GM03348 (cell line): ENCODE measurements around the gene MRPL54.

ENCODE experiments used
- DNase-seq: peaks from one replicate; pipeline ENCODE4 v3.0.0; 2012; ENCODE audit warnings: low spot score

The MRPL54 gene

DNA sequence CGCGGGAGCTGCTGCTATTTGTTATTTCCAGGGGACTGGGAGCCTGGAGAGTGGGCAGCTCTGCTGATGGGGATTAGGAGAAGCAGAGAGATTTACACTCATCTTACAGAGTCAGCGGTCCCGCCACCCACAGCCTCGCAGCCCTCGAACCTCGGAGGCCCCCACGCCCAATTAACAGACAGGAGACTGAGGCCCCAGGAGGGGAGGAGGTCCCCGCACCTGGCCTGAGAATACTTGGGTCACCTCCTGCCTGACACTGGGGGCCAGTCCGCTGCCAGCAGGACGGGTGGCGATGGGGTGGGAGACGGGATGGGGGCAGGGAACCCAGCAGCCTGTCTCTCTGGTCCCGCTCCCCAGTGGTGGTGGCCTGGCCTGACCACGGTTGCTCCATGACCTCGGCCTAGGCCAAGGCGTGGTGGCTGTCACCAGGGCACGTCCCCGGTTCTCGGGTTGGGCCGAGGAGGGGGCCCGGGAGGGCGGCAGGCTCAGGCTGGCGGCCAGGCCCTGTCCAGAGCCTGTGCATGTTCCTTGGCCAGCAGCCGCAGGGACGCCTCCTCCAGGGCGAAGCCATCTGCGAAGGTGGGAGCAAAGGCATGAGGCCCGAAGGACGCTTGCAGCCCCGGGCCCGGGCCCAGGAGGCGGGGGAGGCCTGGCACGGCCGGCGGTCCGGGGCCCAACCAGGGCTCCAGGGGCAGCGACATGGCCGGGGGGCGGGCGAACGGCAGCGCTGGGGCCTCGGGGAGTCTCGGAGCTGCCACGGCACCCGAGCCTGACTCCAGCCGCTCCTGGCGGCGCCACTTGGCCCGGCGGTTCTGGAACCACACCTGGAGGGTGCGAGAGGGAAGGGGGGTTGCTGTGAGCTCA, 7.9 kb downstream of the MRPL54 start:
- DNase-seq, result no peak

DNA sequence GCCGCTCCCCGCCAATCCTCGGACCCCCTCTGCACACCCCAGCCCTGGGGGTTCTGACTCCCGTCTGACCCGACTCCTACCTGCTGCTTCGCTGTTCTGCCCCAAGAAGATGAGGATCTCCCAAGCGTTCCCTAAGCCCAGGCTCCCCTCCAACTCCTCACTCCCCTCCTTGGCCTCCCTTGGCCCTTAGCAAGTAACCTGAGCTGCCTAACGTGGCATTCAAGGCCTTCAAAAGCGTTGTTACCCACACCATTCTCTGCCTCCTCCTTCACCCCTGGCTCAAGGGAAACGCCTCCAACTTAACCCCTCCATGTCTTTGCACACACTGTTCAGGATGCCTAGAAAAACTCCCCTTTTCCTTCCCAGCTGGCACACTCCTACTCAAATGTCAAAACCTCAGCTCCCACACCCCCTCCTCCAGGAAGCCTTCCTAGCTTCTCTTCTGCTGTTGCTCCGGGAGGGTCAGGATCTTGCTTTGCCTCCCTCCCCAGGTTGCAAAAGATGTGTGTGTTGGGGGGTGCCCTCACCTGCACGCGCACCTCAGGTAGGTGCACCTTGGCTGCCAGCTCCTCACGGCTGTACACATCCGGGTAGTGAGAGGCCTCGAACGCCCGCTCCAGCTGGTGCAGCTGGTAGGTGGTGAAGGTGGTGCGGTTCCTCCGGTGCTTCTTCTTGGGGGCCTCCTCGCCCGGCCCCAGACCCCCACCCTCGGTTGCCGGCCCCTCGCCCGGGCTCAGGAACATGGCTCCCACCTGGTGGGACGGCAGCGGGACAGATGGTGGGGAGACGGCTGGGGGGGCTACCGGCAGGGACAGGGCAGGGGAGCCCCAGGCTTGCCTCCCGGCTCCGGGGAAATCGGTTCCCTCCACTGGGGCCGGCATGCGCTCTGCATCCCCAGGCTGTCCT, 8.8 kb downstream of the MRPL54 start:
- DNase-seq, result no peak

DNA sequence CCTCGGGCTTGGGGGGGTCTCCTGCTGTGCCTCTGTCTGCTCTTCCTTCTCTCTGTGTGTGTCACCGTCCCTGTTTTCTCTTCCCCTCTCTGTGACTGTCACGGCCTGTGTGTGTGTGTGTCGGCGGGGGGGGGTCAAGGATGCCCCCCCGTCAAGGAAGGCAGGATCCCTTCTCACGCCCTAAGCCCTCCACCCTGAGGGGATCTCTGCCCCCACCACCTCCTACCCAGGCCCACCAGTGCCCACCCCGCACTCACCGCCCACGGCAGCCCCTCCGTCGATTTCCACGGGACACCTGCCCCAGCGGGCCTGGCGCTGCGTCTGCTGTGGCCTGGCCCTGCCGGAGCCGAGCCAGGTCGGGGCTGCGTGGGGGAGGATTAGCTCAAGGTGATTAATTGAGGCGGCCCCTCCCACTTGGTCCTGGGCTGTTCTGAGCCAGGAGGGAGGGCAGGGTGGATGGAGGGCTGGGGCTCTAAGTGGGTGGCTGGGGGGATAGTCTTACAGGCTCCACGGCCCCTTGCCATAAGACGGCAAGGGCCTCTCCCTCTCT, 9.5 kb downstream of the MRPL54 start, which contains the start of gene RAX2:
TSS of gene RAX2 (minus strand) at position 323 of the 550 bp plus-strand sequence. CDS start 486 bp downstream, outside the sequence.
- DNase-seq, result no peak

DNA sequence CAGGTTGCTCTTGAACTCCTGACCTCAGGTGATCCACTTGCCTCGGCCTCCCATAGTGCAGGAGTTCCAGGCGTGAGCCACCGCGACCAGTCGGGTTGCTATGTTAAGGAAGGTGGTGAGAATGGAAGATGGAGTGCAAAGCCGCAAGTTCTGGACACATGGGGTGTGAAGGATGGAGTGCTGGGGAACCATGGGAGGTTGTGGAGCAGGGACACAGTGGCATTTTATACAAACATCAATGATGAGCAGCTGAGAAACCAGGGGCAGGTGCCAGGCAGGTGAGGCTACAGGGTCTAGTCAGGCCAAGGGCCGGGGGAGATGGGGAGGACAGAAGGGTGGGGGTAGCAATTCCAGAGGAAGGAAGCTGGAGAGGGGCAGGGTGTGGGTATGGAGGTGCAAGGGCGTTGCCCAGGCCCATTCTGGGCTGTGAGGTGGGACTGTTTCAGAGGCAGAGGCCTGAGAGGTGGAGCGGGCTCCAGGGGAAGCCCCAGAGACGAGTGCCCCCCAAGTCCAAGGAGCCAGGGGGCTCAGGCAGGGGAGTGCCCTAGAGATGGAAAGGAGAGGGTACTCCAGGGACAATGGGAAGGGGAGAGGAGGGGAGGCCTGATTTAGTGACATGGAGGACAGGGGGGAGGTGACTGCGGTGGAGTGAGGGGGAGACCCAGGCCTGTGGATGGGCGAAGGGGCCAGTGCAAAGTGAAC, 11.5 kb downstream of the MRPL54 start:
- no peak for DNase-seq

DNA sequence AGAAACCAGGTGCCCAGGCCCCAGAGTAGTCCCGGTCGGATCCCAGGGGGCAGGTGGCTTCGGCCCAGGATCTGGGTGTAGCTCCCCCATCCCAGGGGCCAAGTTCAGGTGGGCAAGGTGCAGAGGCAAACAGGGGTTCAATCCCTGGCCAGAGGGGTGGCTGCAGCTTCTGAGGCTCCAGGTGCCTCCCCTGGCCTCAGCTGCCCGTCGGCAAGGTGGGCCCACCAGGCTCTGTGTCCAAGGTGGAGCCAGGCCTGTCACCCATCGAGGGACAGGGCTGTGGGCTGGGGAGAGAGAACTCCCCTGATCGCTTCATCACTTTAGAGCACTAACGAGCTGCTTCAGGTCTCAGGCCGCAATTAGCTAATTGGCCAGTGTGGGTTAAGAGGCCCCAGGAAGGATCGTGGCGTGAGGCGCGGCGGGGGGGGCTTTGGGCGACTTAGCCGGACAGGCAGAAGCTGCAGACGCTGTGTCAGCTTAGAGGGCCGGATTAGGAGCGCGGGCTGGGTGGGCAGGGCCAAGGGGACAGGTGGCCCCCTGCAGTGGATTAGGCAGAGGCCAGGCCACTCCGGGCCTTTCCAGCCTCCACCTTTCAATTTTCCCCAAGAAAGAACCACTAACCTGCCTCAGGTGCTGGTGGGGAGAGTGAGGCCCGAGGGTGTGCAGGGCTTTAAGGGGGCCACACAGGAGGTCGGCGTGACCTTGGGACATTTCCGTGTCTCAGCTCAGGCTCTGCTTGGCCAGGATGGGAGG, 12.3 kb downstream of the MRPL54 start:
- DNase-seq, result no peak

DNA sequence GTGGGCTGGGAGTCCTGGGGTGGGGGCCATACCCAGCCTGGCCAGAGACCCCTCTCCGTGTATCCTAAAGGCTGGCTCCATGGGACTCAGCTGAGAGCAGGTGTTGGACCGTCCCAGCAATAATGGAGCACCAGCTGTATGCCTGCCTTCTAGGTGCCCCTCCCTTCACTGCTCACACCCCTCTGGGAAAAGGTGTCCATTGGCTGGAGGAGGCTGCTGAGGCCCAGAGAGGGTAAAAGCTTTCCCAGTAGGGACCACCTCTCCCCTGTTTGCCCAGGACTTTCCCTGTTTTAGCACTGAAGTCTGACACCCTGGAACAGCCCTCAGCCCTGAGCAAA, 12.9 kb downstream of the MRPL54 start:
- no peak for DNase-seq

DNA sequence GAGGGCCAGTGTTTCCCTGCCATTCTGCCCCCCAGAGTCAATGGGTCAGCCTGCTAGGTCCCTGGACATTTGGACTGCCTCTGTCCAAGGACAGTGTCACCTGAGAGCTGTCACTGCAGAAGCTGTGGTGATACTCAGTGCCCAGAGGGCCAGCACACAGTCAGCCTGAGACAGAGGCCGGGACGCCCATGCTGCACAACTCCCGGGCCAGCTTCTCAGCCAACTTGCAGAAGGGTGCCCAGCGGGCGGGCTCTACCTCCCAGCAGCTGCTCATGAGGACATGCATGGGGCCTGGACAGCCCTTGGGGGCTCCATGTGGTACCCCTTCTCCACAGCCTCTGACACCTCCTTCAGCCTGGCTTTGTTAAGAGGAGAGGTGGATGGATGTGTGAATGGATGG, 13.3 kb downstream of the MRPL54 start:
- DNase-seq, result no peak

DNA sequence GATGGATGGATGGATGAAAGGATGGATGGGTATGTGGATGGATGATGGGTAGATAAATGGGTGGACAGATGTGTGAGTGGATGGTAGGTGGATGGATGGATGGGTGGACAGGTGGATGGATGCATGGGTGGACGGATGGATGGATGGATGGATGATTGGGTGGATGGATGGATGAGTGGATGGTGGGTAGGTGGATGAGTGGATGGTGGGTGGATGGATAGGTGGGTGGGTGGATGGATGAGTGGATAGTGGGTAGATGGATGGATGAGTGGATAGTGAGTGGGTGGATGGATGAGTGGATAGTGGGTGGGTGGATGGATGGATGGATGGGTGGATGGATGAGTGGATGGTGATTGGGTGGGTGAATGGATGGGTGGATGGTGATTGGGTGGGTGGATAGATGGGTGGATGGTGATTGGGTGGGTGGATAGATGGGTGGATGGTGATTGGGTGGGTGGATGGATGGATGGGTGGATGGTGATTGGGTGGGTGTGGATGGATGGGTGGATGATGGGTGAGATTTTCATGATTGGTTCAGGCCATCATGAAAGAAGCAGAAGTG, 14.1 kb downstream of the MRPL54 start:
- no peak for DNase-seq

DNA sequence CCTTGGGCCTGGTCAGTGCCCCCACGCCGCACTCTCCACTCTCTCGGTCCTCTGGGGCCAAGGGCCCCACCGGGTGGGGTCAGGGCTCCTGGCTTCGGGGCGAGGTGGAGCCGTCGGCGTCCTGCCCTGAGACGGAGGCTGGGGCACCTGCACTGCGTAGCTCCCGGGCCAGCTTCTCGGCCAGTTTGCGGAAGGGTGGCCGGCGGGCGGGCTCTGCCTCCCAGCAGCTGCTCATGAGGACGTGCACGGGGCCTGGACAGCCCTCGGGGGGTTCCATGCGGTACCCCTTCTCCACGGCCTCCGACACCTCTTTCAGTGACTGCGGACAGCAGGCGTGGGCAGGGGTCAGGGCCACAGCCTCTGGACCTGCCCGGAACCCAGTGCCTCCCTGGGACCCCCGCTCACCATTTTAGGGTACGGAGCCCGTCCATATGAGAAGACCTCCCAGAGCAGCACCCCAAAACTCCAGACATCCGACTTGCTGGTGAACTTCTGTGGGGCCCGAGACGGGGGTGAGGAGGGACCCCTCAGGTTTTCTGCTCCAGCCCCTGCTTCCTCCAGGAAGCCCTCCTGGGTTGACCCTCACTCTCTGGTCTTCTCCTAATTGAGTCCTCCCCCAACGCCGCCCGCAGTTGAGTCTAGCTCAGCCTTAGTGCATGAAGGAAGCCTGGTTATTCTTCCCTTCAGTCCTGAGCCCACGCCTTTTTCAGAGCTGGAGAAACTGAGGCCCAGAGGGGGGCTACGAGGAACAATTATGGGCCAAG, 15.8 kb downstream of the MRPL54 start:
- no peak for DNase-seq

DNA sequence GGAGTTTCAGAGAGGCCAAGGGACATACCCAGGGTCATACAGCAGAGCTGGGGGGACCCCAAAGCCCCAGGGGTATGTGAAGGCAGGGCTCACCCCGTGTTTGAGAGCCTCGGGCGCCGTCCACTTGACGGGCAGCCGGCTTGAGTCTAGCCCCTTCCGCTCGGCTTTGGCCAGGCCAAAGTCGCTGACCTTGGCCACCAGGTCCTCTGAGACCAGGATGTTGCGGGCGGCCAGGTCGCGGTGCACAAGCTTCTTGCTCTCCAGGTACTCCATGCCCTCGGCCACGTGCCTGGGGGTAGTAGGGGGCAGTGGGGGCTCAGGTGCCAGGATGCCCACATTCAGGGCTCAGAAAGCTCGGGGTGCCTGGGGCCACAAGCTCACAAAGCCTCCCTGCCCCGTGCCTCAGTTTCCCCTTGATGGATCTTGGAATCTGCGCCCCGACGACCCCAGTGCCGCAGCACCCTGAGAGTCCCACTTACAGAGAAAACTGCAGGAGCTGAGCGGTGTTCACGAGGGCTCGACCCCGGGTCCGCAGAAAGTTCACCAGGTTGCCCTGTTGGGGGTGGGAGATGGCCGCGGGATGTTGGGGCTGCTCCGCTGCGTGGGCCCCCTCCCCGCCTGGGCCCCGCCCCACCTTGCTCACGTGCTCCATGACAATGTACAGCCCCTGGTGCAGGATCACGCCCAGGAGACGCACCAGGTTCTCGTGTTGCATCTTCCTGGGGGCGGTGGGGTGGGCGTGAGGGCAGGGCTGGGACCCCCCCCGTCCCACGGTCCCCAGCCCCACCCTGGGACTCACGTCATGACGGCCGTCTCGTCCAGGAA, 16.6 kb downstream of the MRPL54 start:
- DNase-seq, result no peak

DNA sequence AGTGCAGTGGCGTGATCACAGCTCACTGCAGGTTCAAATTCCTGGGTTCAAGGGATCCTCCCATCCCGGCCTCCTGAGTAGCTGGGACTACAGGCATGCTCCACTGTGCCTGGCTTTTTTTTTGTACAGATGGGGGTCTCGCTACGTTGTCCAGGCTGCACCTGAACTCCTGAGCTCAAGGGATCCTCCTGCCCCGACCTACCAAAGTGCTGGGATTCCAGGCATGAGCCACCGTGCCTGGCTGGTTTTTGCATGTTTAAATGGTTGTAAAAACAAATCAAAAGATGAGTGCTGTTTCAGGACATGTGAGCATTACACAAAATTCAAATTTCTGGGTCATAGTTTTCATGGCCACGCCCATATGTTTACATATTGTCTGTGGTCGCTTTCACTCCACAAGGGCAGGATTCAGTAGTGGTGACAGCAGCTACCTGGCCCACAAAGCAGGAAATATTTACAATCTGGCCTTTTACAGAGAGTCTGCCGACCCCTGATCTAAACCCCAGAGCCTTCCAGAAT, 18.4 kb downstream of the MRPL54 start:
- DNase-seq, result no peak

DNA sequence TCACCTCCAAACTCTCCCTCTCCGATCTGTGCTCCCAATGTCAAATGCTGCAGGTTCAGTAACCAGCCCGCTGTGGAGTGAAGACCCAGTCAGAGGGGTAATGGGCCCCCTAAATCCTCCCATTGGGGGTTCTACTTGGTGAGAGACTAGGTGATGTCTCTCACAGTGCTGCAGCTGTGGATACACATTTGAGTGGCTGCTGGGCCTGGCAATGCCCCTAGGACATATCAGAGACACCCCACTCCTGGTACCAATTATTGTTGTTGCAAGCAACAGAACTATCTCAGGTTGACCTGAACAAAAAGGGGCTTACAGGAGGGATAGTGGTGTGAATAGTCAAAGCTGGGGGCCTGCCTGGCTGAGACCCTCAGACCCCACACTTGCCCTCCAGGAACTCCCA, 19.1 kb downstream of the MRPL54 start:
- no peak for DNase-seq

DNA sequence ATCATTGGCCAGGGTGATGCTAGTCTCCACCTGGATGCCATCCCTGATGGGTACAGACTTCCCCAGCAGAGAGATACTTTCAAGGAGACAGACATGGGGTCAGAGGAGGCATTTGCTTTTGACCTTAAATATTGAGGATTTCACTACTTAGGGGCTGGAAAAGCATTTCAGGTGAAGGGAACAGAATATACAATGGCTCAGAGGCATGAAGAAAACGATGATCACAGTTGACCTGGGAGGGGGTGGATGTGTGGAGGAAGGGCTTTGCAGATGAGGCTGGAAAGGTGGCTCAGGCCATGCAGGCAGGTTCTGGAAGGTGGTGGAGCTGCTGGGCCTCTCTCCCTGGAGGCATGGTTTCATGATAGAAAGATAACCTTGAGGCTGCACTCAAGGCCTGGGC, 19.8 kb downstream of the MRPL54 start:
- DNase-seq, result no peak

DNA sequence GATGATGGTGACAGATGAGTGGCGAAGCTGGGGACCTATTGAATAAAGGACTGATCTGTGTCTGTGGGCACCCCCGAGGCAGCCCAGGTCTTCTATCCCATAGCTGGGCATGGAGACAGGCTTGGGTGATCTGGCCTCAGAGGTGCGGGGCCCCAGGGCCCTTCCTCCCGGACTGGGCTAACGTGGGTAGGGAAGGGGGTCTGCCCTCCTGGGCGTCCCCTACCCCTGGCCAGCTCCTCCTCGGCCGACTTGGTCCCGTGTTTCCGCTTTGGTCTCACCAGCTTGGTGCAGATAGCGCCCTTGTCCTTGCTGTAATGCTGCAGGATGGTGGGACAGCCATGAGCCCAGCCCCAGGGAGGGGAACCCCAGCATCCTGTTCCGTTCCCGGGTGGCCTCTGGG, 20.4 kb downstream of the MRPL54 start:
- no peak for DNase-seq

DNA sequence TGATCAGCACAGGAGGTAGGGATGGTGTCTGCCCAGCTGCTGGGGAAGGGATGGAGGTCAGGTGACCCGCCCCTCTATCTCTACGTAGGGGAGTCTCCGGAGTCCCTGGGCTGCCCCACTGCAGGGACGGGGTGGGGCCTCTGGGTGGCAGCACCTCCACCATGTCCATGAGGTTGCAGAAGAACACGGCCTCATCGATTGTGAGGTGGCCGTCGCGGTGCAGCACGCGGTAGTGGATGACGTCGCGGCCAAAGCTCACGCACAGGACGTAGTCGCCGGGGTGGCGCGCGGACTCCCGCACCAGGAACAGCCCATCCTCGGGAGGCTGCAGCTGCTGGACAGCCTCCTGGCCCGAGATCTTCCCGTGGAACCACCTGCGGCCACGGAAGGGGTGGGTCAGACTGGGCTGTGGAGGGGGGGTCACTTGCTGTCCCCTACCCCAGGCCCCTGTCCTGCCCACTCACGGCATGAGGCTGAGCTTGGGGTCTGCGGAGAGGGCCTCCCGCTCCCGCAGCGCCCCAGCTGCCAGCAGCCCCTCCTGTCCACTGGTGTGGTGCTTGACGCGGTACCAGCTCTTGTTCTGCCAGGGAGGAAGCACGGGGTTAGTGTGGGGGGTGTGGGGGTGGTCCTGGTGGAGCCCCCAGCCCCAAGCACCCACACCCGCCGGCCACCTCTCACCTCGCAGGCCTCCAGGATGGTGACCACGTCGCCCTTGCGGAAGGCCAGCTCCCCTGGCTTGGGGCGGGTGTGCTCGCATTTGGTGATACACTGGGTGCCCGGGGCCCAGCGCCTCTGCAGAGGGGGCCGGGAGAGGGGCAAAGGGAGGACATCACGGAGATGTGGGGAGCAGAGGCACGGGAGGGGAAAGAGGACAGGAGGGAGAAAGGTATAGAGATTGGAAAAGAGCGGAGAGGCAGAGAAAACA, 21.4 kb downstream of the MRPL54 start:
- no peak for DNase-seq

DNA sequence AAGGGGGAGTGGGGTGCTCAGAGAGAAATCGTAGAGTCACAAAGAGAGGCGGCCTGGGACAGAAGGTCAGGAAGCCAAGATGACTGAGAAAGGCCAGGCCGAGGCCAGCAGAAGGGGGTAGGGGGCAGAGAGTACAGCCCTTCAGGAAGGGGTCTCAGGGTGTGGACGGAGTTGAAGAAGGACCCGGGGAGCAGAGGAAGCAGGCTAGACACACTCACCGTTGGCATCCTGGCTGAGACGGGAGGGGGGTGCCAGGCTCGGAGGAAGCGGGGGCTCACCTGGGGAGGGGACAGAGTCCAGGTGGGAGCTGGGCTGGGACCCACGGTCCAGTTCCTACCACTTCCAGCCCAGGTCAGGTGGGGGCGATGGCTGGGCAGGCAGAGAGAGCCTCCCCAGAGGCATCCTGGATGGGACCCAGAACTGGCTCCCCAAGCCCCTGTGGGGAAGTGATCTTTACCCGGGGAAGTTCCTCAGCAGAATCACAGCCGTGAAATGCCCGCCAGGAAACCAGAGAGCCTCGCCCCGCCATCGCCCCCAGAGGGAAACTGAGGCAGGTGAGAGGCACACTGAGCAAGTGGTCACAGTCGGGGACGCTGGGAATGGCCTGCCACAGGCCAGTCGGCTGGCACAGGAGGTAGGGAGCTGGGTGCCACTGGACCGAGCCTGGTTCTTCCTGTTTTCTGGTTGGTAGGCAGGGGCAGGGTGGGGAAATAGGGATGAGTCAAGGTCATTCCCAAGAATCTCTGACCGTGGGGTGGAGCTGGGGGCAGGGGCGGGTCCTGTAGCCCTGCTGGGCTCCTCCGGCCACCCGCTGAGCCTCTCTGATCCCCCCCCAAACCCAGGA, 22.3 kb downstream of the MRPL54 start:
- DNase-seq, result no peak

DNA sequence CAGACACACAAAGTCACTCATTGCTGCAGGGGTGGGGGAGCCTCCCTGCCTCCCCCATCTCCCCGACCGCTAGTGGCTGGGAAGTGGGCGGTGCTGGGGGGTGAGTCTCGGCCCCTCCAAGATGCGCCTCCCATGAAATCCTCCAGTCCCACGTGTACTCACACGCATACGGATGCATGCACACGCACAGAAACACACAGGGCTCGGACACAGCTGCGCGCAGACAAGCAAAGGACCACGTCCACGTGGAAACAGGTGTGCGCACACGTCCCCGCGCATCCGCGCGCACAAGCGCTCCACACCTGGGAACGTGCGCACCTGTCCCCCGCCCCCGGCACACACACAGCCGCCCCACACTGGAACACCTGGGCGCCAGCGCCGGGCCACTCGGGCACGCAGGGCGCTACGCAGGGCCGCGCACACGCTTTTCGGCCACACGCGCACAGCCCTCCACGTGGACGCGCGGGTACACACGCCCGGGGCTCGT, 23.0 kb downstream of the MRPL54 start:
- no peak for DNase-seq
